Epithelial cell of esophagus (primary cell): ENCODE data around the gene CYP19A1.
A peak's percentile ranks its signal among the peaks of the same experiment; 100 is the strongest.

Experiments
- DNase-seq: peaks from one replicate; pipeline ENCODE4 v3.0.0; 2010; ENCODE audit warnings: low read depth
- H3K4me3 ChIP-seq: 2 replicates; pipeline ENCODE4 v1.5.1; 2011; ENCODE audit warnings: mild to moderate bottlenecking, low read length, control low read depth
- CTCF ChIP-seq: IDR thresholded peaks from 2 replicates; pipeline ENCODE4 v1.5.1; 2011; ENCODE audit warnings: low read depth, mild to moderate bottlenecking, low read length, control low read depth, inconsistent platforms; ENCODE audit not compliant: insufficient read depth; ENCODE audit errors: missing control alignments

CYP19A1 gene

GRCh38 chr15:51198701-51199232, 139.6 kb downstream of the CYP19A1 start:
- no peak for TF ChIP-seq CTCF
- DNase-seq: no peak
- no peak overlapping the region for H3K4me3 ChIP-seq

GRCh38 chr15:51195459-51195858, 142.9 kb downstream of the CYP19A1 start:
- no peak for DNase-seq
- H3K4me3 ChIP-seq: no peak overlapping the region
- TF ChIP-seq CTCF: no peak

- no peak for TF ChIP-seq CTCF
- no peak for DNase-seq
- H3K4me3 ChIP-seq: no peak overlapping the region
Measured at GRCh38 chr15:51193979-51194378, 144.4 kb downstream of the CYP19A1 start.

- DNase-seq: no peak
- no peak for TF ChIP-seq CTCF
- no peak overlapping the region for H3K4me3 ChIP-seq
Measured at GRCh38 chr15:51193526-51193925, 144.9 kb downstream of the CYP19A1 start.

GRCh38 chr15:51192521-51193280, 145.7 kb downstream of the CYP19A1 start:
- H3K4me3 ChIP-seq: no peak overlapping the region
- peak; percentile 89 for DNase-seq
- TF ChIP-seq CTCF: peak; percentile 96

GRCh38 chr15:51191766-51192165, 146.6 kb downstream of the CYP19A1 start:
- no peak overlapping the region for H3K4me3 ChIP-seq
- DNase-seq: peak; percentile 89
- no peak for TF ChIP-seq CTCF
